ENCODE data around the gene DEDD. TPM values are rescaled to one million over a fixed set of nuclear protein-coding genes. Genes with fewer than 3 reads are reported as not detected.

DEDD gene
- total RNA-seq, 2 experiments from 2014 or later: 21.1 to 41.9 TPM

DNA sequence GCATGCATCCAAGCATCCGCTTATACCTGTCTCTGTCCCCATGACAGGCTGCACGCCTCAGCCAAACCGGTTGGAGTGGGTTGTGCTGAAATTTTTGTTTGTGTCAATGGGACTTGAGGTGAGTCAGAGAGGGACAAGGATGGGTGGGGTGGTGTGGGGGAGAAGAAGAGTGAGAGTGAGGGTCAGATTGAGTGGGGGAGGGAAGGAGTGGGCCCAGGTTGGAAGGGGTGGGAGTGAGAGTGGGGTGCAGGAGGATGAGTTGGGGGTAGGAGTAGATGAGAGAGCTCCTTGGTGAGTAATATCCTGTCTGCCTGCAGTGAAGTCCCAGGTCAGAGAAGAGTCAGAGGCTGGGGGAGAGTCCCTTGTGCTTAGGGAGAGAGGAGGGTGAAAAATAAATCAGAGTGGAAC, 39.8 kb downstream of the DEDD start:
- H3K36me3 ChIP-seq (ENCODE audit: insufficient read depth, low read length): no peaks in the 10 kb centered on the region
- H3K9me2 ChIP-seq (ENCODE audit: insufficient read depth, low read length): no peaks in the 10 kb centered on the region
- no peaks in the 10 kb centered on the region for H4K20me1 ChIP-seq (ENCODE audit: insufficient read depth, low read length)
- no TSS peak for BruUV-seq (replicated peaks)
- no peak overlapping the region for H2AFZ ChIP-seq (ENCODE audit: low read length)
- no peak for TF ChIP-seq EZH2phosphoT487 (IDR thresholded peaks at IDR 0.05; ENCODE audit: borderline replicate concordance, low read depth, low read length)
- TF ChIP-seq, protein P1, sequence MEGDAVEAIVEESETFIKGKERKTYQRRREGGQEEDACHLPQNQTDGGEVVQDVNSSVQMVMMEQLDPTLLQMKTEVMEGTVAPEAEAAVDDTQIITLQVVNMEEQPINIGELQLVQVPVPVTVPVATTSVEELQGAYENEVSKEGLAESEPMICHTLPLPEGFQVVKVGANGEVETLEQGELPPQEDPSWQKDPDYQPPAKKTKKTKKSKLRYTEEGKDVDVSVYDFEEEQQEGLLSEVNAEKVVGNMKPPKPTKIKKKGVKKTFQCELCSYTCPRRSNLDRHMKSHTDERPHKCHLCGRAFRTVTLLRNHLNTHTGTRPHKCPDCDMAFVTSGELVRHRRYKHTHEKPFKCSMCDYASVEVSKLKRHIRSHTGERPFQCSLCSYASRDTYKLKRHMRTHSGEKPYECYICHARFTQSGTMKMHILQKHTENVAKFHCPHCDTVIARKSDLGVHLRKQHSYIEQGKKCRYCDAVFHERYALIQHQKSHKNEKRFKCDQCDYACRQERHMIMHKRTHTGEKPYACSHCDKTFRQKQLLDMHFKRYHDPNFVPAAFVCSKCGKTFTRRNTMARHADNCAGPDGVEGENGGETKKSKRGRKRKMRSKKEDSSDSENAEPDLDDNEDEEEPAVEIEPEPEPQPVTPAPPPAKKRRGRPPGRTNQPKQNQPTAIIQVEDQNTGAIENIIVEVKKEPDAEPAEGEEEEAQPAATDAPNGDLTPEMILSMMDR (conservative IDR thresholded peaks at IDR 0.05; ENCODE audit: low read length): no peak
- H3K79me2 ChIP-seq (ENCODE audit: insufficient read depth, low read depth, low read length): no peaks in the 10 kb centered on the region
- H3K27ac ChIP-seq (ENCODE audit: low read depth, low read length, poor library complexity, severe bottlenecking): no peak overlapping the region
- H3K4me2 ChIP-seq (ENCODE audit: low read length): no peak overlapping the region
- no peak for DNase-seq (ENCODE audit: low spot score)
- H3K4me3 ChIP-seq (ENCODE audit: low read depth, low read length, poor library complexity, severe bottlenecking): no peak overlapping the region
- ChIA-PET CTCF (ENCODE audit: unreplicated experiment) (no interaction called here), POLR2A (no interaction called here)
- H3K4me1 ChIP-seq (ENCODE audit: insufficient read depth, low read length, poor library complexity, severe bottlenecking): peaks cover 14% of the 10 kb centered on the region
- intact Hi-C loops (cut with micrococcal nuclease; ENCODE audit: unreplicated experiment): loop anchor here (10.0 kb wide), 1 partner anchor 258 kb away; no protein-coding TSS in a partner anchor
- H3K9me3 ChIP-seq (ENCODE audit: low read length): no peaks in the 10 kb centered on the region

DNA sequence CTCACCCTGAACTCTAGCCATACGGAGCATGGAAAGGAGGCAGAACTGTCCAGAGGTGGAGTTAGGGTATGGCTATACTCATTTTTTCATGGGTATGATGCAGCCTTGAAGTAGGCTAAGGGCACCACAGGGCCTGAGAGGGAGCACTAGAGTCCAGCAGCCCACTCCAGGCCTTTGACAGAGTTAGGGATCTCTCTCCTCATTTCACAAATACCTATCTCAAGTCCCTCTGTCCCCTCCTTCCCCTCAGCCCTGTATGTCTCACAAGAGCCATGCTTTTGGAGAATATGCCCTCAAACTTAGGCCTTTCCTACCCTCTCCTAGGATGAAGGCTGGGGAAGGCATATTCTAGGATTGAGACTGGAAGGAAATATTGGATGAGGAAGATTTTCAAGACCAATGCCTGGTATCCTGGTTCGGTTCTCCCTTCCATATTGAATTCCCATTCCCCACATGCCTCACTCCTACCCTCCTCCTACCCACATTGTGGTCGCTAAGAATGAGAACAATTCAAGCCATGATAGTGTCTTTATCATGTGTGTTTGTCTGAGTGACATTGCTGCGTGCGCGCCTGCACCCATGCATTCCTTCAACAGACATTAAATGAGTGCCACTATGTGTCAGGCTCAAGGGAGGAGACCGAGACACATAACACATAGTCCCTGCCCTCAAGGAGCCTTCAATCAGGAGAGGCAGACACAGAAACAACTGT, 40.5 kb downstream of the DEDD start:
- Histone ChIP-seq H3K4me3 (ENCODE audit: low read depth, low read length, poor library complexity, severe bottlenecking) (no peak overlapping the region), H3K27ac (ENCODE audit: low read depth, low read length, poor library complexity, severe bottlenecking) (no peak overlapping the region), H3K9me2 (ENCODE audit: insufficient read depth, low read length) (no peaks in the 10 kb centered on the region), H3K9me3 (ENCODE audit: low read length) (no peaks in the 10 kb centered on the region), H3K79me2 (ENCODE audit: insufficient read depth, low read depth, low read length) (no peaks in the 10 kb centered on the region), H3K4me1 (ENCODE audit: insufficient read depth, low read length, poor library complexity, severe bottlenecking) (peaks cover 9% of the 10 kb centered on the region), H3K36me3 (ENCODE audit: insufficient read depth, low read length) (no peaks in the 10 kb centered on the region), H3K4me2 (ENCODE audit: low read length) (no peak overlapping the region), H2AFZ (ENCODE audit: low read length) (no peak overlapping the region), H4K20me1 (ENCODE audit: insufficient read depth, low read length) (no peaks in the 10 kb centered on the region)
- no peak for TF ChIP-seq EZH2phosphoT487 (IDR thresholded peaks at IDR 0.05; ENCODE audit: borderline replicate concordance, low read depth, low read length)
- TF ChIP-seq, protein P1 (conservative IDR thresholded peaks at IDR 0.05; ENCODE audit: low read length): no peak
- POLR2A ChIA-PET: no interaction called here
- DNase-seq (ENCODE audit: low spot score): no peak
- CTCF ChIA-PET (ENCODE audit: unreplicated experiment): no interaction called here
- BruUV-seq (replicated peaks): no TSS peak
- intact Hi-C loops (cut with micrococcal nuclease; ENCODE audit: unreplicated experiment): loop anchor here (10.0 kb wide), 1 partner anchor 257 kb away; no protein-coding TSS in a partner anchor

DNA sequence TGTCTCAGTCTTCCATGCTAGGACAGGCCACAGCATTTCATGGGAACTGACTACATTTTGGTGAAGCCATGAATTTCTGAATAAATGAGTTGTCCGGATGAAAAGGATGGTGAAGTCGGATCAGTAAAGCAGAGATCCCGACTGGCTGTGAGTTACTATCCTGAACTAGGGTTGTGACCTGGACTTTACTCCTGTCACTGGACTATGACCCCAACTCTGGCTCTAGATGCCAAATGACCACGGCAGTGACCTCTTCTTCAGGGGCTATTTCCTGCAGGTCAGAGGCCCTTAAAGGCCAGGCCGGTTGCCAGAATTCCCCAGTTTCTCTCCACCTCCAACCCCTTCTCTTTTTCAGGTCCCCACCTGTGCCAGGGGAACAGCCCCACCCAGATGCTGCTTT, 41.4 kb downstream of the DEDD start:
- H3K4me3 ChIP-seq (ENCODE audit: low read depth, low read length, poor library complexity, severe bottlenecking): no peak overlapping the region
- H3K9me3 ChIP-seq (ENCODE audit: low read length): no peaks in the 10 kb centered on the region
- peaks cover 3% of the 10 kb centered on the region for H3K4me1 ChIP-seq (ENCODE audit: insufficient read depth, low read length, poor library complexity, severe bottlenecking)
- H3K79me2 ChIP-seq (ENCODE audit: insufficient read depth, low read depth, low read length): no peaks in the 10 kb centered on the region
- no peak for DNase-seq (ENCODE audit: low spot score)
- TF ChIP-seq, protein P1 (conservative IDR thresholded peaks at IDR 0.05; ENCODE audit: low read length): no peak
- TF ChIP-seq EZH2phosphoT487 (IDR thresholded peaks at IDR 0.05; ENCODE audit: borderline replicate concordance, low read depth, low read length): no peak
- no peak overlapping the region for H3K27ac ChIP-seq (ENCODE audit: low read depth, low read length, poor library complexity, severe bottlenecking)
- H3K4me2 ChIP-seq (ENCODE audit: low read length): no peak overlapping the region
- no peaks in the 10 kb centered on the region for H3K36me3 ChIP-seq (ENCODE audit: insufficient read depth, low read length)
- no peaks in the 10 kb centered on the region for H4K20me1 ChIP-seq (ENCODE audit: insufficient read depth, low read length)
- ChIA-PET CTCF (ENCODE audit: unreplicated experiment) (no interaction called here), POLR2A (no interaction called here)
- no peaks in the 10 kb centered on the region for H3K9me2 ChIP-seq (ENCODE audit: insufficient read depth, low read length)
- no peak overlapping the region for H2AFZ ChIP-seq (ENCODE audit: low read length)
- intact Hi-C loops (cut with micrococcal nuclease; ENCODE audit: unreplicated experiment): loop anchor here (10.0 kb wide), 1 partner anchor 256 kb away; no protein-coding TSS in a partner anchor
- BruUV-seq (replicated peaks): no TSS peak
